MCF 10A (cell line): Measurements from ENCODE around the gene PTGFRN. TPM values are rescaled to one million over a fixed set of nuclear protein-coding genes. Genes with fewer than 3 reads are reported as not detected.

Source experiments
- BruUV-seq: library from RNA; stranded (reverse); fragments of 400-500 nt; replicated peaks from 2 replicates; lab custom pipeline; 2021; lab: Mats Ljungman, UMichigan
- CTCF ChIA-PET: fragments of 300-600 bp; sonication (Branson Sonifier 250); formaldehyde crosslinking; extraction: SDS; loops from one replicate; lab custom pipeline; 2021; ENCODE audit warnings: antibody characterized with exemption, inconsistent platforms; lab: Yijun Ruan, JAX
- POLR2A ChIA-PET: fragments of 300-600, 350-650 bp; sonication (Branson Sonifier 250); formaldehyde crosslinking; extraction: SDS; loops from one replicate; lab custom pipeline; 2020; ENCODE audit warnings: antibody characterized with exemption, inconsistent platforms; lab: Yijun Ruan, JAX
- DNase-seq: peaks from one replicate; pipeline ENCODE4 v3.0.0-alpha.2; 2018; ENCODE audit not compliant: unreplicated experiment
- H3K27ac Mint-ChIP-seq: one replicate; pipeline ENCODE4 v1.8.0; 2022; ENCODE audit warnings: mild to moderate bottlenecking, low read depth, mixed read lengths; ENCODE audit not compliant: unreplicated experiment
- H3K27me3 Mint-ChIP-seq: one replicate; pipeline ENCODE4 v1.8.0; 2022; ENCODE audit warnings: mixed read lengths; ENCODE audit not compliant: insufficient read depth, unreplicated experiment
- H3K36me3 Mint-ChIP-seq: one replicate; pipeline ENCODE4 v1.8.0; 2022; ENCODE audit warnings: mild to moderate bottlenecking, moderate library complexity, mixed read lengths; ENCODE audit not compliant: insufficient read depth, unreplicated experiment
- H3K4me1 Mint-ChIP-seq: one replicate; pipeline ENCODE4 v1.8.0; 2022; ENCODE audit warnings: mixed read lengths; ENCODE audit not compliant: insufficient read depth, unreplicated experiment
- H3K4me3 Mint-ChIP-seq: one replicate; pipeline ENCODE4 v1.8.0; 2022; ENCODE audit warnings: mild to moderate bottlenecking, moderate library complexity, mixed read lengths; ENCODE audit not compliant: unreplicated experiment
- H3K9me3 Mint-ChIP-seq: one replicate; pipeline ENCODE4 v1.8.0; 2022; ENCODE audit warnings: mixed read lengths; ENCODE audit not compliant: unreplicated experiment
- intact Hi-C: fragments of 100-400 bp; cut with micrococcal nuclease; formaldehyde crosslinking; loops from 2 replicates; pipeline ENCODE4 v1.14.1; 2022
- total RNA-seq: library from RNA; stranded (reverse); gene quantifications from 2 replicates; pipeline ENCODE4 v1.2.3, GENCODE V29; 2022
- TF ChIP-seq, protein P1 (sequence below): fragments of 200-600 bp; IDR thresholded peaks from one replicate; pipeline ENCODE4 v1.8.0; 2022; ENCODE audit warnings: antibody characterized with exemption, mild to moderate bottlenecking; ENCODE audit not compliant: unreplicated experiment

PTGFRN gene
- total RNA-seq, 1 experiment from 2014 or later, result 45.2 TPM

DNA sequence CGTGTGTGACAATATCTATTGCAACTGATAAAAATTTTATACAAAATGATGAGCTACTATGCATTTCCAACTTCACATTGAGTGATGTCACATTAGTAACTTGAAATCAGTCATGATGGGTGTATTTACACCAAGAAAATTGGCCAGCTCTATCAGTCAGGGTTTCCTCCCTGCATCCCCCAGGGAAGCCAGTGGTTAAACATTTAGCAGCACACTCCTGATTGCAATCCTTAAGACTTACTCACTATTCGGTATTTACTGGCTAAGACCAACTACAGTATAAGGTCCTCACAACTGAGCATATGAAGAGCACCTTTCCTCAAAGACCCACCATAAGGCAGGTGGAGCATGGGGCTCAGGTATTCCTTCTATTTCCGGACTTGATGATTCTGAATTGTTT lies 41.3 kb upstream of the PTGFRN start:
- DNase-seq, result no peak
- Mint-ChIP-seq H3K36me3 (no peaks in the 10 kb centered on the region), H3K27me3 (no peaks in the 10 kb centered on the region), H3K9me3 (peaks cover 9% of the 10 kb centered on the region), H3K27ac (no peak overlapping the region), H3K4me3 (no peak overlapping the region), H3K4me1 (no peaks in the 10 kb centered on the region)
- BruUV-seq, result no TSS peak
- TF ChIP-seq, protein P1, sequence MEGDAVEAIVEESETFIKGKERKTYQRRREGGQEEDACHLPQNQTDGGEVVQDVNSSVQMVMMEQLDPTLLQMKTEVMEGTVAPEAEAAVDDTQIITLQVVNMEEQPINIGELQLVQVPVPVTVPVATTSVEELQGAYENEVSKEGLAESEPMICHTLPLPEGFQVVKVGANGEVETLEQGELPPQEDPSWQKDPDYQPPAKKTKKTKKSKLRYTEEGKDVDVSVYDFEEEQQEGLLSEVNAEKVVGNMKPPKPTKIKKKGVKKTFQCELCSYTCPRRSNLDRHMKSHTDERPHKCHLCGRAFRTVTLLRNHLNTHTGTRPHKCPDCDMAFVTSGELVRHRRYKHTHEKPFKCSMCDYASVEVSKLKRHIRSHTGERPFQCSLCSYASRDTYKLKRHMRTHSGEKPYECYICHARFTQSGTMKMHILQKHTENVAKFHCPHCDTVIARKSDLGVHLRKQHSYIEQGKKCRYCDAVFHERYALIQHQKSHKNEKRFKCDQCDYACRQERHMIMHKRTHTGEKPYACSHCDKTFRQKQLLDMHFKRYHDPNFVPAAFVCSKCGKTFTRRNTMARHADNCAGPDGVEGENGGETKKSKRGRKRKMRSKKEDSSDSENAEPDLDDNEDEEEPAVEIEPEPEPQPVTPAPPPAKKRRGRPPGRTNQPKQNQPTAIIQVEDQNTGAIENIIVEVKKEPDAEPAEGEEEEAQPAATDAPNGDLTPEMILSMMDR, result no peak
- CTCF ChIA-PET, result no interaction called here
- intact Hi-C loops, result no loop called here
- POLR2A ChIA-PET, result interaction anchor here (0.9 kb wide), 1 partner anchor 9 kb away, joined by 4 read pairs; no protein-coding TSS in a partner anchor

DNA sequence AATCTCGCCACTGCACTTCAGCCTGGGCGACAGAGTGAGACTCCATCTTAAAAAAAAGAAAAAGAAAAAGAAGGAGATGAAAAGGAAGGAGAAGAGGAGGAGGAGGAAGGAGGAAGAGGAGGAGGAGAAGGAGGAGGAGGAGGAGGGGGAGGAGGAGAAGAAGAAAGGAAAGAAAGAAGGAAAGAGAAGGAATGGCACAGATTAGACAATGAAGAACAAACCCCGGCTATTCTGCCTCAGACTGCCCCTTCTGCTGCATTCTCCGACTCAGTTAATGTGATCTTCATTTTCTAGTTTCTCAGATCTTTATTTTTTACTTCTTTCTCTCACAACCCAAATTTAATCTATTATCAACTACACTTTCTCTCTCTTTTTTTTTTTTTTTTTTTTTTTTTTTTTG lies 40.1 kb upstream of the PTGFRN start:
- Mint-ChIP-seq H3K4me1 (no peaks in the 10 kb centered on the region), H3K27ac (no peak overlapping the region), H3K9me3 (peaks cover 9% of the 10 kb centered on the region), H3K36me3 (no peaks in the 10 kb centered on the region), H3K4me3 (no peak overlapping the region), H3K27me3 (no peaks in the 10 kb centered on the region)
- CTCF ChIA-PET, result interaction anchor here (0.5 to 0.6 kb wide), 2 partner anchors 185 to 187 kb away, joined by 3 to 4 read pairs; no protein-coding TSS in a partner anchor
- BruUV-seq, result no TSS peak
- intact Hi-C loops, result no loop called here
- TF ChIP-seq, protein P1, result no peak
- POLR2A ChIA-PET, result no interaction called here
- DNase-seq, result no peak

DNA sequence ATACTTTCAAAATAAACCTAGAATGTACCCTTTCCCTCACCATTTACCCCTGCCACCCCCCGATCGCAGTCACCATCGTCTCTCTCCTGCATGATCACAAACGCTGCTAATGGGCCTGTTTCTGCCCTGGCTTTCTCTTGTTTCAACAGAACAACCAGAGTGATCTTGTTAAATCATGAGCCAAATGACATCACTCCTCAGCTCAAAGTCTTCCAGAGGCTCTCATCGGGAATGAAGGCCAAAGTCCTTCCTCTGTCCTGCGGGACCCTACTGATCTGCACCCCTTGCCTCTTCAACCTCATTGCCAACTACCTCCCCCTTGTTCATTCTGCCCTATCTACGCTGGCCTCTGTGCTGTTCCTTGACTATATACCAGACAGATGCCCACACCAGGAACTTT lies 39.4 kb upstream of the PTGFRN start:
- TF ChIP-seq, protein P1, result no peak

DNA sequence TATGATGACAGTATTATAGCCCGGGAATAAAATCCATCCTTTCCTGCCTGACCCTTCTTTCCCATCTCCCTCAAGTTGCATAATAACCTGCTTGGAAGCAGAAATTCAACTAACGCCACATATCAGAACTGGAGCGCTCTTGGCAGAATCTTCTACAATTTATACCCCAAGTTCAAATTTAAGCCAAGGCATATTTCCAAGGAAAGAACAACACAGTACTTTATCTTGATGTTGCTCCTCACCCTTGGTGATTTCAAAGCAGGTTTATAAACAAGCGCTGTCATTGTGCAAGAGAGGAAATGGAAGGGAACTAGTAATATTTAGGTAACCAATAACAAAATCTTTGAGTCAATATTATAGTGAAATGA lies 38.0 kb upstream of the PTGFRN start:
- Mint-ChIP-seq H3K4me1 (no peaks in the 10 kb centered on the region), H3K27me3 (no peaks in the 10 kb centered on the region), H3K36me3 (no peaks in the 10 kb centered on the region), H3K9me3 (peaks cover 9% of the 10 kb centered on the region), H3K4me3 (no peak overlapping the region), H3K27ac (no peak overlapping the region)
- intact Hi-C loops, result no loop called here
- no peak for DNase-seq
- TF ChIP-seq, protein P1, result no peak
- BruUV-seq, result no TSS peak
- CTCF ChIA-PET, result no interaction called here
- POLR2A ChIA-PET, result no interaction called here

More for the DNA sequence above, 39.4 kb upstream of the PTGFRN start:
- Mint-ChIP-seq H3K36me3 (no peaks in the 10 kb centered on the region), H3K27ac (no peak overlapping the region), H3K4me3 (no peak overlapping the region), H3K9me3 (peaks cover 9% of the 10 kb centered on the region), H3K4me1 (no peaks in the 10 kb centered on the region), H3K27me3 (no peaks in the 10 kb centered on the region)
- DNase-seq, result no peak
- no TSS peak for BruUV-seq
- POLR2A ChIA-PET, result no interaction called here
- CTCF ChIA-PET, result no interaction called here
- intact Hi-C loops, result no loop called here
